Body of pancreas (tissue), 4 donors: ENCODE results near the gene CSMD2. TPM values are rescaled to one million over a fixed set of nuclear protein-coding genes. Genes with fewer than 3 reads are reported as not detected.

Experiments used
- ATAC-seq: fragments of 150-250 bp; one replicate; pipeline ENCODE4 v1.9.1; 2016
- DNase-seq, 4 donors: peaks; one replicate each; pipeline ENCODE4 v3.0.0-alpha.2; 2019
- H3K27ac ChIP-seq, 4 donors: fragments of 200-600 bp; sonication (generic); 1 replicate in 3 of 4; 2 replicates in 1 of 4; pipeline versions ENCODE4 v1.5.1 to v1.6.1; 2016 to 2019; ENCODE audit warnings: mild to moderate bottlenecking in 1 of 4, mixed read lengths in 1 of 4, moderate library complexity in 1 of 4
- H3K27me3 ChIP-seq, 2 donors: fragments of 200-600 bp; sonication (generic); one replicate each; pipeline ENCODE4 v1.6.0; 2016; ENCODE audit warnings: mild to moderate bottlenecking in 1 of 2
- H3K36me3 ChIP-seq, 2 donors: fragments of 200-600 bp; sonication (generic); replicated peaks in 1 of 2; 2 replicates each; pipeline ENCODE4 v1.5.1; 2016; ENCODE audit warnings: low read depth in 2 of 2; ENCODE audit not compliant: insufficient read depth in 1 of 2
- H3K4me1 ChIP-seq: fragments of 200-600 bp; sonication (generic); one replicate; pipeline ENCODE4 v1.6.0; 2016
- H3K4me3 ChIP-seq, 2 donors: fragments of 200-600 bp; sonication (generic); 1 replicate in 1 of 2; 2 replicates in 1 of 2; pipeline ENCODE4 v1.5.1; 2016 to 2019
- H3K9me3 ChIP-seq, 3 donors: fragments of 200-600 bp; sonication (generic); 1 replicate in 2 of 3; 2 replicates in 1 of 3; pipeline ENCODE4 v1.5.1; 2016
- CTCF ChIP-seq, 7 experiments: fragments of 450-650 bp in 4 of 7; fragments of 200-600 bp in 3 of 7; sonication (generic) in 3 of 7; IDR thresholded peaks; one replicate each; pipeline ENCODE4 v1.5.1; 2016 to 2019; ENCODE audit warnings: antibody characterized with exemption in 7 of 7
- POLR2A ChIP-seq, 3 donors: fragments of 450-650 bp; IDR thresholded peaks; one replicate each; pipeline ENCODE4 v1.6.1; 2016; ENCODE audit warnings: antibody characterized with exemption in 3 of 3, mild to moderate bottlenecking in 2 of 3
- WGBS, 2 donors: methylation state at CpG; one replicate each; pipeline ENCODE4 v1.1.5; 2017; 5-methylcytosine and 5-hydroxymethylcytosine counted together
- intact Hi-C: fragments of 100-400 bp; cut with DNase I; formaldehyde crosslinking; loops from one replicate; pipeline ENCODE4 v1.15.1; 2023
- total RNA-seq, 2 donors: library from RNA; depleted of rRNA; stranded (reverse); fragments of >200 nt; gene quantifications; one replicate each; pipeline ENCODE4 v1.1.0, GENCODE V29; 2016

CSMD2 gene
- total RNA-seq, 2 donors from 2014 or later, result 0.26 to 0.33 TPM

GRCh38 chr1:33925586-33925985 lies 239.4 kb downstream of the CSMD2 start:
- no peak for DNase-seq
- TF ChIP-seq CTCF (IDR thresholded peaks at IDR 0.05), result no peak
- WGBS, 2 donors, result 86% methylated on average over 8 of the region's 8 CpGs
- H3K9me3 ChIP-seq, result no peaks in the 10 kb centered on the region
- H3K27ac ChIP-seq, result no peak overlapping the region
- H3K4me3 ChIP-seq, result no peak overlapping the region
- H3K36me3 ChIP-seq, result no peaks in the 10 kb centered on the region
- no peaks in the 10 kb centered on the region for H3K27me3 ChIP-seq
- ATAC-seq, result no peak
- no peaks in the 10 kb centered on the region for H3K4me1 ChIP-seq
- intact Hi-C loops, result no loop called here

DNA sequence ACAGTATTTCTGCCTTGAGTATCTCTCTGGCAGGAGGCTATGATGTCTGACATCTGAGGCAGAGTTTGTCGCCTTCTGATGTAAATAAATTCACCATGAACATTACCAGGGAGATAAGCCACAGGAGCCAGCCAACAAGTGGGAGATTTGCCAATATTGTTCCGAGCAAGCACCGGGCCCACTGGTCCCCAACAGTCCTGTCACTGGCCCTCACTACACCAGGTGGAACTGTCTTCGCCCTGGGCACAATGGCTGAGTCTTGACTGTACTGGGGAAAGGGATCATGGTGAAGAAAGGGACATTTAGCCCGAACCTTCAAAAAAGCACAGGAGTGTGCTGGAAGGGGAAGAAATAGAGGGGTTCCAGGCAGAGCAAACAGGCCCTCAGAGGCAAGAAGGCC lies 243.7 kb downstream of the CSMD2 start:
- Histone ChIP-seq H3K36me3 (no peaks in the 10 kb centered on the region), H3K9me3 (no peaks in the 10 kb centered on the region), H3K27me3 (no peaks in the 10 kb centered on the region), H3K4me1 (no peaks in the 10 kb centered on the region), H3K27ac (no peak overlapping the region), H3K4me3 (no peak overlapping the region)
- ATAC-seq (no peak), DNase-seq (no peak)
- WGBS, 2 donors, result 76 to 80% methylated on average over 4 to 5 of the region's 5 CpGs
- intact Hi-C loops, result no loop called here
- TF ChIP-seq POLR2A (IDR thresholded peaks at IDR 0.05), result no peak
- no peak for TF ChIP-seq CTCF (IDR thresholded peaks at IDR 0.05)

- no peaks in the 10 kb centered on the region for H3K27me3 ChIP-seq
- no peak overlapping the region for H3K4me3 ChIP-seq
- DNase-seq (no peak), ATAC-seq (no peak)
- TF ChIP-seq POLR2A (IDR thresholded peaks at IDR 0.05), result no peak
- no peak for TF ChIP-seq CTCF (IDR thresholded peaks at IDR 0.05)
- H3K27ac ChIP-seq, result no peak overlapping the region
- WGBS, 2 donors, result 22 to 36% methylated on average over 1 of the region's 1 CpG
- H3K9me3 ChIP-seq, result no peaks in the 10 kb centered on the region
- H3K4me1 ChIP-seq, result no peaks in the 10 kb centered on the region
- intact Hi-C loops, result no loop called here
- no peaks in the 10 kb centered on the region for H3K36me3 ChIP-seq
Observed at GRCh38 chr1:33918368-33918767, 246.7 kb downstream of the CSMD2 start.

- no peaks in the 10 kb centered on the region for H3K4me1 ChIP-seq
- H3K36me3 ChIP-seq, result no peaks in the 10 kb centered on the region
- no peak overlapping the region for H3K27ac ChIP-seq
- H3K9me3 ChIP-seq, result no peaks in the 10 kb centered on the region
- H3K27me3 ChIP-seq, result no peaks in the 10 kb centered on the region
- intact Hi-C loops, result no loop called here
- ATAC-seq (no peak), DNase-seq (no peak)
- no peak overlapping the region for H3K4me3 ChIP-seq
- TF ChIP-seq POLR2A (IDR thresholded peaks at IDR 0.05), result no peak
- TF ChIP-seq CTCF (IDR thresholded peaks at IDR 0.05), result no peak
- 78 to 84% methylated on average over 10 to 11 of the region's 11 CpGs for WGBS, 2 donors
Observed at GRCh38 chr1:33916786-33917185, 248.2 kb downstream of the CSMD2 start.

DNA sequence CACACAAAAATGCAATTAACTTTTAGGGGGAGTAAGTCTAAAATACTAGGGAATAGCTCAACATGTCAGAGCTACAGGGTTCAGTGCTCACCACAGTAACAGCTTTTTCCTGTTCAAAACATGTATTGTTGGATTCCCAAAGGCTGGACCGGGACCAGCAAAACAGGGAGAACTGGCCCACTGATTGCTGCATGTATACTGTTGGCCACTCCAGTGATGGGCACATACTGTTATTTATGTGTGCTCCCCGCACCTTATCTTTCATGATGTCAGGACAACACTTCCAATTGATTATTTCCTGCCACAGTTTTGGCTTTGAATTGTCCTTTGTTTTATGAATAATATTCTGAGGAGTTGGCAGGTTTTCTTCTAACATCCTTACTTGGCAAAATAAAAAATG lies 250.5 kb downstream of the CSMD2 start:
- H3K9me3 ChIP-seq, result no peaks in the 10 kb centered on the region
- no peak for ATAC-seq
- no peaks in the 10 kb centered on the region for H3K27me3 ChIP-seq
- no peak overlapping the region for H3K4me3 ChIP-seq
- intact Hi-C loops, result no loop called here
- TF ChIP-seq POLR2A (IDR thresholded peaks at IDR 0.05), result no peak
- no peaks in the 10 kb centered on the region for H3K4me1 ChIP-seq
- no peaks in the 10 kb centered on the region for H3K36me3 ChIP-seq
- no peak for DNase-seq
- no peak overlapping the region for H3K27ac ChIP-seq
- 41 to 50% methylated on average over 2 of the region's 2 CpGs for WGBS, 2 donors
